GM18909 (cell line): ENCODE results near the gene HCN4.
"Not testable (repeated sequence)": the region's sequence is repeated elsewhere in the genome, so short reads cannot be mapped to it uniquely, and the experiment has no call there.

ENCODE experiments used
- ATAC-seq: cut with Tn5 transposase; IDR thresholded peaks from one replicate; pipeline ENCODE4 v1.9.1; 2021; ENCODE audit warnings: mild to moderate bottlenecking; ENCODE audit not compliant: unreplicated experiment, poor library complexity

HCN4 gene

DNA sequence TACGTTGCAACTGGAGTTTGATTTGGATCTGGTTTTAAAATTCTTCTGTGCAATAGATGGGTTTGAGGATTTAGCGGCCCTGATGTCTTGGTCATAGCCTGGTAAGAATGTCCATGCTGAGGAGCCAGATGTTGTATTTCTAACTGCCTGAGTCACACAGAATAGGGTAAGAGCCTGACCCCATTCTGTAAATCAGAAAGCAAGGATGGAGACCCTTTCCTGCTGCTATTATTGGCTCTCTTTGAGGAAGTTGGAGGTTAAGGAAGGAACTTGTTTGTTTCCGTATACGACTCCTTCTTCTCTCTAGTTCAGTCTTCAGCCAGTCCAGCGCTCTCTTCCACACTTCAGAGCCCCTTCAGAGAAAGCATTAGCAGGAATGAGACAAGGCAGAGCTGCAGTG, 65.1 kb downstream of the HCN4 start:
- no peak for ATAC-seq

DNA sequence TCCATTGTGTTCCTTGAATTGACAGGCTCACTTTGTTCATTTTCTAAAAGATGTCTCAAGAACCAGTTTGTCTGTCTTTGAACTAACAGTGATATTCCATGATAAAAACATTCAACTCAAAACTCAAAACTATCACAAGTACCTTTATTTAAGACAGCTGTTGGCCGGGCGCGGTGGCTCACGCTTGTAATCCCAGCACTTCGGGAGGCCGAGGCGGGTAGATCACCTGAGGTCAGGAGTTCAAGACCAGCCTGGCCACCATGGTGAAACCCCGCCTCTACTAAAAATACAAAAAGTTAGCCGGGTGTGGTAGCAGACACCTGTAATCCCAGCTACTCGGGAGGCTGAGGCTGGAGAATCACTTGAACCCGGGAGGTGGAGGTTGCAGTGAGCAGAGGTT, 68.5 kb downstream of the HCN4 start:
- ATAC-seq = not testable (repeated sequence)

DNA sequence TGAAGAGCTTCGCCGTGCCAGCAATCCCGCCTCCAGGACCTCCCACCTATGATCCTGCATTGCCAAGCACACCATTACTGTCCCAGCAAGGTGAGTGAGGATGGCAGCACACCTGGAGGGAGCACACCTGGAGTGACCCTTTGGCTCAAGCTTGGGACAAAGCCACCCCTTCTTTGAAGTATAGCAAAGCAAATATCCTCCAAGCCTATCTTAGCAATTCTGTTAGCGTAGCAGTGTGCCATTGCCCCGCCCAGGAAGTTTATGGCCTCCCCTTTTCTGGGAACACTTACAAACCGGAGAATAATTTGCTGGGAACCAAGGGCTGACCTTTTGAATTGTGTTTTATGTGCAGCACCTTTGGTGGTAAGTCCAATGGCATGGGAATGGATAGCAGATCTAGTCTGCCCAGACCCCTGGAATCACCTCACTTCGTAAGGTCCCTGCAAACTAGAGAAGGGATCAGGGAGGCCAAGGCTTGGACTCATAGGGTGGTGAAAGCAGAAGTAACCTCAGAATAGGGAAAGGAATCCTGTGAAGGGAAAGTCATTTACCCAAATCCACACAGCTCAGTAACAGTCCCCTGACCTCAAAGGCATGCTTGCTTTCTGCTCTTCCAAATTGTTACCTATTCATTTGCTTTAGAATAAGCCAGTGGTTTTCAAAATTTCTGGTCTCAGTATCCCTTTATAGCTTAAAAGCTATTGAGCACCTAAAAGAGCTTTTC, 70.1 kb downstream of the HCN4 start:
- no peak for ATAC-seq

DNA sequence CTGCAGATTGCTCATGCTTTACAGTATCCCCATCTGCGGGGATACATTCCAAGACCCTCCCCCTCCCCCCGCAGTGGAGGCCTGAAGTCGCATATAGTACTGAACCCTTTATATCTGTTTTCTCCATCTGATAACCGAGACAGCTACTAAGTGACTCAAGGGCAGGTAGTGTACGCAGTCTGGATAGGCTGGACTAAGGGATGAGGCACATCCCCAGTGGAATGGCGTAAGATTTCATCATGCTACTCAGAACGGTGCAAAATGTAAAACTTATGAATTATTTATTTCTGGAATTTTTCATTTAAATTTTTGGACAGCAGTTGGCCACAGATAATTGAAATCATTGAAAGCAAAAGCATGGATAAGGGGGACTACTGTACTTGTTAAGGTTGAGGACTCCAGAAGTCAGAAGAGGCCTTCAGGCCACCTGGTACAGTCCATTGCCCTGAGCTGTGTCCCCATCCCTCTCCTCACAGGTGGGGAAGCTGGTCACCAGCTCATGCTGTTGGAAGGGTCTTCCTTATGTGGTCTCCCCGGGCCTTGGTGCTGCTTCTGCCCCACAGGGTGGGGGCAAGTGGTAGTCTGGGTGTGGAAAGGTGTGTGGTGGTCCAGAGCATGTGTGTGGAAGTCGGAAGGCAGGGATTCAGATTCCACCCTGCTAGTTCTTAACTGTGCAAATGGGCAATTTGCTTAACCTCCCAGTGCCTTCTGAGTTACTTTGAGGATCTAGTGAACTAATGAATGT, 72.0 kb downstream of the HCN4 start:
- no peak for ATAC-seq

DNA sequence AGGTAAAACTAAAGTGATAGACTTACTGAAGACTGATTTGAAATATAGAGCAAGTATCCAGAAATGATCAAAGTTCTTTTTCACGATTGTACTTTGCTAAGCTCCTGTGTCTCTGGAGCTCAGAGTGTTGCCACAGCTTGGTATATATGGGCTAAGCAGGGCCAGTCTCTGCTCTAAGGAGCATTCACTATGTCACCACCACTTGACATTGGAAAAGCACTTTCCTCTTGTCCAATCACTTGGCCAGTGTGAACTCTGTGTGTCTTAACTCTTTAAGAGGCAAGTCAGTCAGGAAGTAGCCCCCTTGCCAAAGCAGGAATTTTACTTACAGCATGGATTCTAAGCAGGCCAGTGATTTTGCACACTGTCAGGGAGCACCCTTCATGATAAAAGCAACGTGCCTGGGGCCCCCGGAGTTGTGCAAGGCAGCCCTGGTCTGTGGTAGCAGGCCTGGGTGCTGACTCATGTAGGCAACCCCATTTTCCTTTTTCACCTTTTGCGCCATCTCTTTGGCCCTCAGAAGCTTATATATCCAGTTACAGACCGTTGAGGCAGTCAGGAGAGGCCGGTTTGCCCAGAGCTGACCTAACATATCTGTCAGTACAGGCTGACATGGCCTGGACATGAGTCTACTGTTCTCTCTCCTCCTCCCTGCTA, 73.0 kb downstream of the HCN4 start:
- no peak for ATAC-seq

DNA sequence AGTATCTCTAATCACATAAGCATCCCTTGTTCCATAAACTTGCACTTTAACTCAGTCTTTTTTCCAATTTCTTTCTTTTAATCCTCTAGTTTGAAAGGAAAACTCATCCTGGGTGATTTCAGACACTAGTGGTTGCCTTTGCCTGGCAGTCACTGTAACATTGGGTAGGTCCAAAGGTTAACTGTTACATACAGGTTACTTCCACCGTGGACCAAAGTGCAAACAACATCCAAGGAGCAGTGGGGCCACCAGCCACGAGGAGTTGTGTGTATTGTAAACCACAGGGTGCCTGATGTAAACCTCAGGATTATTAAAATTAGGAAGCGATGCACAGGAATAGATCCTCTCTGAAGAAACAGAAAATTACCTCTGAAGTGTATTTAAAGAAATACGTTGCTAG, 75.0 kb downstream of the HCN4 start:
- ATAC-seq = no peak

DNA sequence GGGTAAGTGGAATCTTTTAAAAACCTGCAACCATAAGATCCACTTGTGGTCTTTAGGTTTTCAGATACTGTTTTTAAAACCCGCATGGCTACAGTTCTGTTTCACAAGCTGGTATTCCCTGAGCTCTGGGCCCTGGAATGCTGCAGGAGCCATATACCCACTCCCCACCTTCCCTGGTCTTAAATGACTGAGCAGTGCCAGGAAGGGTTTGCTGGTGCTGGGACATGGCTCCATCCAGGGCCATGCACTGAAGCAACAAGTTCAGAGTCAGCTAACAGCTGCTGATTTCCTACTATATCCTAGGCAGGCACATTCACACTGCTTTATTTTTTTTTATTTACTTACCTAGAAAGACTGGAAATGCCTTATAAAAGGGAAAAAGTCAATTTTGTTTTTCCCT, 77.3 kb downstream of the HCN4 start:
- no peak for ATAC-seq

DNA sequence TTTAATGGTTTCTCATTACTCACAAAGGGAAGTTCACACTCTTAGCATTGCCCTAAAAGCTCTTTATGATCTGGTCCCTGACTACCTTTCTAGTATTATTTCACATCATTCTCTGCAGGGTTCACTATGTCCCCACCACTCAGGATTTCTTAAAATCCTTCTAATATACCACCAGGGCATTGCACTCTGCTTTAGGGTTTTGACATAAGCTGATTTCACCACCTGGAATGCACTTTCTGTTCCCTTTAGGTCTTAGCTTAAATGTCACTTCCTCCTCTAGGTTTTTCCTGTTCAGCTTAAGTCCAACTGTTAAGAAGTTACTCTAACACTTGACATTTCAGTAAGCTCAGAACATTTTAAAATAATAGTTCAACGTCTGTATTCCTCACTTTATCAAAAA, 81.7 kb downstream of the HCN4 start:
- no peak for ATAC-seq

DNA sequence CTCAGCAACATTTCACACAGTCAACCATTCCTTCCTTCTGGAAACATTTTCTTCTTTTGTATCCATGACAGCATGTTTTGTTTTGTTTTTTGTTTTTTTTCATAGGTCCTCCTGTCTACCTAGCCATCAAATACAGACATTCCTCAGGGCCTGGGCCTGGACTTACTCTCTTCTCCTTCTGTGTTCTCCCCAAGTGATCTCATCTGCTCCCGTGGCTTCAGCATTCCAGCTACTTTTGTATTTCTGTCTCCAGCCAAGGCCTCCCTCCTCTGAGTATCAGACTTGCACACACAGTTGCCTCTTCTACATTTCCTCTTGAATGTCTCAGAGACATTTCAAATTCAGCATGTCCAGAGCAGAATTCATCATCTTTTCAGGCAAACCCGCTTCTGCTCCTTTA, 82.4 kb downstream of the HCN4 start:
- ATAC-seq = no peak

DNA sequence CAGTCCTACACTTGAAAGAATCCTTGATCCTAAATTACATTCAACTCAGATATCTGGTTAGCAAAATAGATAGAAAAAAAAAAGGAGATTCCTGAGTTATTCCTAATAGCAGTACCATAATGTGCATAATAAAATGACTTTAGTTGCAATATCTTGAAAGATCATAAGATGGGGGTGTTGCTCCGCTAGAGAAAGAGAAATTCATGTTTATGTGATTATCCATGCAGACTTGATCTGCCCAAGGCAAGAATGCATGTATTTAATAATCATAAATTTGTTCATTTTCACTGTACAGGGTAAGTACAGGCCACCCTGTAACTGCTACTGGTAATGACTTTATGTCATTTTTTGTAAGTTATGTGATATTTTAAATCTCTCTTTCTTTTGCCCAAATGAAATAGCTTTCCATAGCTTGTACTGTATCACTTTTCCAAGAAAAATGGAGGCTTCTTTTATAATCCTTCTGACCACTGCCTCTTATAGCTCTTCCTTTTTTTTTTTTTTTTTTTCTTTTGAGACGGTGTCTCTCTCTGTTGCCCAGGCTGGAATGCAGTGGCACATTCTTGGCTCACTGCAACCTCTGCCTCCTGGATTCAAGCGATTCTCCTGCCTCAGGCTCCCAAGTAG, 84.6 kb downstream of the HCN4 start:
- ATAC-seq = no peak

DNA sequence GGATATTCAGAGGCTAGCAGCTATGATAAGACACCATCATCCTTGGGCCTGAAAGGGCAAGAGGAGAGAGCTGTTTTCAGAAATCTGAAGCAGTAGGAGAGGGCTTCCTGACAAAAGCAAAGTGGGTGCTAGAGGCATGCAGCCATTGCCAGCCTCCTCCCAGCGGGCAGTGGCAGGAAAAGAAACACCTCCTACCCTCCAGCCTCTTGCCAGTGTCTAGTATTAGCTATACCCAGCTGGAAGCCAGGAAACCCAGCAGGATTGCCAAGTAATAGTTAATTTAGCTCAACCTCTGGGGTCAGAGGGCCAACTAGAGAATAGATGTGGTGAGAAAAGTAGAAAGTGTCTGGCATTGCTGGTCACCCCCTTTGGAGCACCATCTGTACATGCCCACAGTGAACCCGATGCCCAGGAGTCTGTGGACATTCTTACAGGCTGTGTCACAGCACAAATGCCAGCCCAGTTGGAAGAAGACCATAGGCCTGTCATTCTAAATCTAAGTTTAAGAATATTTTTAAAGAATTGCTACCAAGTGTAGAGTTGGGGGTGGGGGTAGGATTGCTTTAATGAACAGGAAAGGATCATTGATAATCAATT, 85.3 kb downstream of the HCN4 start:
- ATAC-seq = no peak

DNA sequence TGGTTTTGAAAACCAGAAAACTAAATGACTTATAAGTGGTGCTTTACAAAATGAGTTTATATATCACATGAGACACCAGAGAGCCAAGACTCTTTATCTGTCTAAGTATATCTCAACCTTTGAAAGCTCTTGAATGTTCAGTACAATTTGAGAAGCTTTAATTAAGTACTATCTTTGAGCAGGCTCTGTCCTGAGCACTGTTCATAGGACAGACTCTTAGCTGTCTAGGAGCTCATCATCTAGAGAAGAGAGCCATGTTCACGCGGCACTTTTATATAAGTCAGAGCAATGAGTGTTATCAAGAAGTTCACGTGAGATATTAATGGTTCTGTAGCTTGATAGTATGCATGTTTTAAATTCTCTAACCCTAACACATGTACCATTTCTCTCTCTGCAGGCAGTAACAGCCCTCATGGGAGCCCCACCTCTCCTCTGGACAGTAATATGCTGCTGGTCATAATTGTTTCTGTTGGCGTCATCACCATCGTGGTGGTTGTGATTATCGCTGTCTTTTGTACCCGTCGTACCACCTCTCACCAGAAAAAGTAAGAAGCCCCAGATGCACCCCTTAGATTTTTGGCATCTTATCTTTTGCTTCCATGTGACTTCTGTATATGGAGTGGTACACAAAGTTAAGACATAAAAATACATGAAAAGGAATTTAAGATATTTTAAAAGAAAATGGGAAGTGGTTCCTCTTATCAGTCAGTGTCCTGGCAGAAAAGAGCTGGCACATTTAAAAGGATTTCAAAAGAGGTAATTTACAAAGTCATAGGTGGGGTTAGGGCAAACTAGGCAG, 86.0 kb downstream of the HCN4 start:
- no peak for ATAC-seq

DNA sequence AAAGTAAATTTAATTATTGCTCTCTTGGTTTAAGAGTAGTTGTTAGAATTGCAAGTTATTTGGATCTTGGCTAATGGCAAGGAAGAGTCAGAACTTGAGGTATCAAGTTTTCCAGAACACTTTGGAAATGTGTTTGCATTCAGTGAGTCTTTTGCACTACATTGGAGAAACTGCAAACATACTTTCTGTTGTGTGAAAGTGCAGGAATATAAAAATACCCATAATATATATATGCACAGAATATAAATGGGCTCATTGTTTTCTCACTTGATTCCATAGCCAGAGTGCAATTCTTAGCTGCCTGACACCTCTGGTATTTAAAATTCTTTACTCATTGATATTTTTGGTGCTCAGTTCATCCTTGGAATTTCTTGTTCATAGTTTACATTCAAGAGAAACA, 92.9 kb downstream of the HCN4 start:
- no peak for ATAC-seq

DNA sequence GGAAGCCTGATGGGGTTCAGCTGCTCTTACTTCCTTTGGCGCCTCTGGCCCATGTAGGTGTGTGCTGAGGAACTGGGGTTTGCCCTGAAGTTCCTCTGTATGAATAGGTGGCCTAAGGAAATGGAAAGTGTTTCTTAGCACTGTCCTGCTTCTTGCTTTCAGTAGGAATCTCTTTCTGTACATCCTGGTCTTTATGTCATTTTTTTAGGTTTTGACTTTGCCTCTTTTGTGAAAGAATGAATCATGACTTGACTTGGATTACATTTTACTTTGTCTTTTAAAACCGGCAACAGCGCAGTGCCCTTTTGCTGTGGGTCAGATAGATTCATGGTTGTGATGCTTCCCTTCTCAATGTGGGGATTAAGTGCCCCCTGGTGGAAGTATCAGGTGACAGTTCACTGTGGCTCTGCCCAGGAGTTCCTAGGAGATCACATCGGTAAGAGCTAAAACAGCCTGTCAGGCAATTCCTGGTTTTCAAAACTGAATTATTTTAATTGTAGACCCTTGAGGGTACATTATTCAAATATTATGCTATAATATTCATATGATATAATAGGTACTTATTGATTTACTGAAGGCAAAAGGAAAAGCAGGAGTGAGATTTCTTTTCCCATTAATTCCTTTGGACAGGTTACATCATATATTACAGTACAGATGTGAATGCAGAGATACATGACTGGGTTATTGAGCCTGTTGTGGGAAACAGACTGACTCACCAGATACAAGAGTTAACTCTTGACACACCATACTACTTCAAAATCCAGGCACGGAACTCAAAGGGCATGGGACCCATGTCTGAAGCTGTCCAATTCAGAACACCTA, 95.4 kb downstream of the HCN4 start:
- no peak for ATAC-seq

DNA sequence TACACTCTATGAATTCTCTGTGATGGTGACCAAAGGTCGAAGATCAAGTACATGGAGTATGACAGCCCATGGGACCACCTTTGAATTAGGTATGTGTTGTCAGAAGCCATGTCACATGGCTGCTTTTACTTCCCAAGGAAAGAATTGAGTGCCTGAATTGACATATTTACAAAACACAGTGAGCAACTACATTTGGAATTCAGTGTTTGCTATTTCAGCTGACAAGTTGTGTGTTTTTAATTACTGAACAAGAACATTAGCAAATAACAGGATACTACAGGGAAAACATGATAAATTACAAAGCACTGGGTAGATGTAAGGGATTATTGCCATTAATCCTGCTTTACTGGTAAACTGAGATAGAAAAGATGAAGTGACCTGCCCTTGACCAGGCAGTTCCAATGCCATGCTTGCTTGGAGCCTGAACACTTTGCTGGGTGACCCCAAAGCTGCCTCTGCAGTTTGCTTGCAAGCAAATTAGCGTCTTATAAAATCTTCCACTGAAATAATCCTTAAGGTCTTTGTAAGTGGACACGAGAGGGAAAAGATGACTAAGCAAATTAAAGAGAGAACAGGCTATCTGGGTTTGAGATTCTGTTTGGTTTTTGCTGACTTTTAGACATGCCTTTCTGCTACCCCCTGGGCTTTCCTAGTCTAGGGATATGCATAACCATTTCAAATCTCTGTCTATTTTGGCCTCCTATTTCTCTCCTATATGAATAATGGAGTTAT, 98.2 kb downstream of the HCN4 start:
- ATAC-seq = no peak
